Smooth muscle cell of the pulmonary artery (primary cell): ENCODE results near the gene GYG1. TPM values are rescaled to one million over a fixed set of nuclear protein-coding genes. Genes with fewer than 3 reads are reported as not detected.

Experiments used
- total RNA-seq: library from RNA; depleted of rRNA; stranded (reverse); fragments of >200 nt; gene quantifications from 2 replicates; pipeline ENCODE4 v1.2.3, GENCODE V29; 2014

The GYG1 gene
- 48.7 and 57.3 TPM in 2 replicates for total RNA-seq

DNA sequence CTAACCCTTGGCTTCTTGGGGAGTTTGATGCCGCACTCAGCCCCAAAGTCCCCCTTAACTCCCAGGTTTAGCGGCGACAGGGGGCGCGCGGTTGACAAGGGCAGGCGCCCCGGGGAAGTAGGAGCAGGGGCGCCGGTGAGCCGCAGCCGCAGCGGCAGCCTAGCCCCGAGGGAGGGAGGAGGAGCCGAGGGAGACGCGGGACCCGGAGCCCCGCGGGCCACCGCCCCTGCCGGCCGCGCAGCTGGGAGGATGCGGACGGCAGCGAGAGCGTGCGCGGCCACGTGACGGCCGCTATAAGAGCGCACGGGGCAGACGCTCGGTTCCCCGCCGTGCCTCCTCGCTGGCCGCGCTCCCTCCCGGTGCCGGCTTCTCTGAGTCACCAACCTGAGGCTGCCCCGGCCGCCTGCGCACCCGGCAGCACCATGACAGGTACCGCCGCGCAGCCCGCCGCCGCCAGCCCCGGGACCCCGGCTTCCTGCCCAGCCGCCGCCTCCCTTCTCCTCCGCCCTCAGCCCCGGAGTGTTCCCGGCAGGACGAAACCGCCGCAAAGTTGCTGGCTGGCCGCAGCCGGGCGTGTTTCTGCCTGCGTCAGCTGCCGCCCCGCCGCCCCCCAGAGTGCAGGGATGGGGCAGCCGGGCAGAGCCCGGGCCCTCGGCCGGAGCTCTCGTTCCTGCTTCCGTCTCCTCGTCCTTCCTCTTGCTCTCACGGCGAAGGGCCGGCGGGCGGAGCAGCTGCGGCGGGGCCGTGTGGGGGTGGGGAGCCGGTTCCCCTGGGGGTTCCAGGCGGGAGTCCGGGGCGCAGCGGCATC, at the start of gene GYG1:
GYG1 (plus strand) TSS at position 322 of the 808 bp plus-strand sequence; CDS start at position 423, 101 bp downstream.

Other genes with a start within 250 kb of the GYG1 start
- gene CPB1, start 163.7 kb upstream of the GYG1 start, total RNA-seq, result not detected in 2 replicates
- not detected in 2 replicates for gene CPA3, start 126.2 kb upstream of the GYG1 start, total RNA-seq
- 43.1 and 69.7 TPM in 2 replicates for gene HLTF, start 95.0 kb downstream of the GYG1 start, total RNA-seq
- gene HPS3, start 138.1 kb downstream of the GYG1 start, total RNA-seq, result 29.1 and 32.7 TPM in 2 replicates
- gene CP, start 230.3 kb downstream of the GYG1 start, total RNA-seq, result 16.1 and 42.1 TPM in 2 replicates